ENCODE measurements around the gene GLI3.

DNA sequence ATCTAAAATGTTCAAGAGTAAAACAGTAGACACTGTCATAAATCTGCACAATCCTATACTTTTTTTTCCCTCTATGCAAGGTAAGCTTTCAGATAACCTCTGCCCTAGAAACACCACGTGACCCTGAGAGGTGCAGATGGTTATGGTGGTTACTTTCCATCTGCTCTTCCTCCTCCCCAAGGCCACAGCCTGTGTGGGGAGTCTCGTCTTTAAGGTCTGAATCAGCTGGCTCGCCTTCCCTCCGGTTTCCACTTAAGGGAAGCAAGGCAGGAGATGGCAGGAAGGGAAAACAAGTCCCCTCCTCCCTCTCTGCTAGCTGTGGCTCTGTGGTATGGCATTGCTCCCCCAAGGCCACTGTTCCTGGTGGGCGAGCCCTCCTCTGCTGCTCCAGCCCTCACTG is 181.8 kb downstream of the GLI3 start:
- TF ChIP-seq NRF1 (IDR thresholded peaks at IDR 0.05; ENCODE audit: low read depth, low read length) (no peak), SP2 (IDR thresholded peaks at IDR 0.05; ENCODE audit: low read length) (no peak)
